HS-5 (cell line): ENCODE measurements around the gene ARHGEF4.
A peak's percentile ranks its signal among the peaks of the same experiment; 100 is the strongest.

Source experiments
- DNase-seq: peaks from one replicate; pipeline ENCODE4 v3.0.0-alpha.2; 2012; ENCODE audit warnings: low read depth

The ARHGEF4 gene

DNA sequence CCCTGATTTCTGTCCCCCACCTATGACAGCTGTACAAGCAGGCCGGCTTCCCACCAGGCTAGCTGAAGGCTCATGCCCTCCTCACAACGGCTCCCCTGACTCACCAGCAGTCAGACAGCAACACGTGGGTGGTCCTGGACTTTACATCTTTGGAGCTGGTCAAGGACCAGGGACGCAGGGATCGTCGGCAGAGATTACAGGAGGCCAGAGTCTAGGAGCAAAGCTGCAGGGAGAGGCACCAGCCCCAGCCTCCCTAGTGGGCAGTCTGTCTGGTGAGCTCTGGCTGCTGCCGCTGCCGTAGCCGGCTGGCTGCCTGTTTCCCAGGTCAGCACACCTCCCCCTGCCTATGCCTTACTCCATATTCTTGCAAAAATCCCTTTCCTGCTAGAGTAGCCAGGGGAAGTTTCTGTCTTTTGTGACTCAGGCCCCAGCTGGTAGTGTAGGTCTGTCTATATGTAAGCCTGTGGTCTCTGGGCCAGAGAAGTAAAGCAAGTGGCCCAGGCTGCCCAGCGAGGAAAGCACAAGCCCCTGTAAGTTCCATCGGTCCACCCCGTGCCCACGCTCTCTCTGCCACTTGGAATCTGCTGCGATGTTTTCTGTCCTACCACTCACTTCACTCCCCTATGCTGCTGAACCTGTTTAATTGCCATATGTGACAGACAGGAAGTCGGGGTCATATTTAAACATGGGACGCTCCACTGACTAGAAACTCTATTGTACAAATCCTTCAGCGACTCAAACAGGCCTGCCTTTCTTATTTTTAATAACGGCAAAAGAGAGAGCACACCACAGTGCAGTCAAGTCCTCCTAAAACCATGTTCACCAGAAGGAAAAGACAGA is 2.4 kb upstream of the ARHGEF4 start:
- DNase-seq: no peak

DNA sequence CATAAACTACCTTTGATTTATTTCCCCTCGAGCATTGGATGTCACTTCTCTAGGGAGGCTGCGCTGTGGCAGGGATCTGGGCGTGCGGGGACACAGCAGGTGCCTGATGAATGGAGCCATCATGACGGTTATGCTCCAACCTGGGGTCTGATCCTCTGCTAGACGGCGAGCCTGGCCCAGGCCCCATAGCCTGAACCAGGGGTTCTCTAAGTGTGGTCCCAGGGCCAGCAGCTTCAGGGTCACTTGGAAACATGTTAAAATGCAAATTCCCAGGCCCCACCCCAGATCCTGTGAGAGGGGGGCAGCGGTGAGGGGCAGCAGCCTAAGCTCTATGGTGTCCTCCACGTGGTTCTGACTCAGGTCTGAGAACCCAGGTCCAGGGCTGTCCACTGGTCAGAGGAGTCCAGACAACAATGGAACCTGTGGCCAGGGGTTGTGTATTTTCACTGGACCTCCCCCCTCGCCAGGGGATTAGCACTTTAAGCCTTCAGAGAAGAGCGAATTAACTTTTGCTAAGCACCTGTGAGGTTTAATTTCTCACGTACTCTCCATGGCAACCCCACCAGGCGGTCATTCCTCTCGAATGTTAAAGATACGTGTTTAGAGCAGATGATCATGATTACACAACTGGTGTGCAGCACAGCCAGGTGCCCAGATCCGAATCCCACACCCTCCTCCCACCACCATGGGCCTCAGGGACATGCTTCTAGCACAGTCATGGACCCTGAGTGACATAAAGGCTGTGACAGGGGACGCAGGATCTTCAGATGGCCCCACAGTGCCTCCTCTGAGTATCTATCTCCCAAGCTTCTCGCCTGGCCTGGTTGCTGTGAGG is 1.6 kb upstream of the ARHGEF4 start:
- DNase-seq: no peak

DNA sequence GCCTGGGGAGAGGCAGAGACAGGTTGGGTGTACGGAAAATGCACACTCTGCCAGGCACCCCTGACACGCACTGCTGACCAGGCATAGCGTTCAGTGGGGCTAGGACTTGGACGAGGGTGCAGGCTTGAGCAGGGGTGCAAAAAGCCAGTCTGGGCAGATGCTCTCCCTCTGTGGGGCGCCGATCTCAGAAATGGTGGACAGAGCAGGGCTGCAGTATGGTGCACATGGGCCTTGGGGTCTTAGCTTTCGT is 1.0 kb upstream of the ARHGEF4 start:
- no peak for DNase-seq

DNA sequence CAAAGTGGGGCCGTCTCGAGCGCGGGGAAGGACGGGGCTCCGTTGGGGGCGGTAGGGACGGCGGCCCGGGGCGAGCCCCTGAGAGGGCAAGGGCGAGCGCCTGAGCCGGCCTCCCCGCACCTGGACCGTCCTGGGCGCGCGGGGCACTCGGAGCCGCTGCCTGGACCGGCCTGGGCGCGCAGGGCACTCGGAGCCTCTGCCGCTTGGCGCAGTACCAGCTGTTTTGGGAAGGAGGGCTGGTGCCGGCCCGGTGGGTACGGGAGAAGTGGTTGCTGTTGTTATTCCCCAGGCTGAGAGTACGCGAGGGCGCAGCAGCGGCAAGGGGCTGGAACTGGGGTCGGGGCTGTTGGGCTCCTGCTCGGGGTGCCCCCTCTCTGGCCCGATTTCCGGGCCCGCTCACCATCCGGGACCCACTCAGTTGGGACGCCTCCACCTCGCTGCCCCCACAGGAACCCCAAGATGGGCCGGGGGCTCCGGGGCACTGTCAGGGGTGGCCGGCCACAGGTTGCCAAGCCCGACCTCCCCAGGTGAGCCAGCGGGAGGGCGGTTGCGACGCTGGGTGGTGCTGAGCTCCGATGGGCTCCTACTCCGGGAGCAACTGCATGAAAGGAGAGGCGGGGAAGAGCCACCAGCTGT is 579 bp downstream of the ARHGEF4 start:
- no peak for DNase-seq

DNA sequence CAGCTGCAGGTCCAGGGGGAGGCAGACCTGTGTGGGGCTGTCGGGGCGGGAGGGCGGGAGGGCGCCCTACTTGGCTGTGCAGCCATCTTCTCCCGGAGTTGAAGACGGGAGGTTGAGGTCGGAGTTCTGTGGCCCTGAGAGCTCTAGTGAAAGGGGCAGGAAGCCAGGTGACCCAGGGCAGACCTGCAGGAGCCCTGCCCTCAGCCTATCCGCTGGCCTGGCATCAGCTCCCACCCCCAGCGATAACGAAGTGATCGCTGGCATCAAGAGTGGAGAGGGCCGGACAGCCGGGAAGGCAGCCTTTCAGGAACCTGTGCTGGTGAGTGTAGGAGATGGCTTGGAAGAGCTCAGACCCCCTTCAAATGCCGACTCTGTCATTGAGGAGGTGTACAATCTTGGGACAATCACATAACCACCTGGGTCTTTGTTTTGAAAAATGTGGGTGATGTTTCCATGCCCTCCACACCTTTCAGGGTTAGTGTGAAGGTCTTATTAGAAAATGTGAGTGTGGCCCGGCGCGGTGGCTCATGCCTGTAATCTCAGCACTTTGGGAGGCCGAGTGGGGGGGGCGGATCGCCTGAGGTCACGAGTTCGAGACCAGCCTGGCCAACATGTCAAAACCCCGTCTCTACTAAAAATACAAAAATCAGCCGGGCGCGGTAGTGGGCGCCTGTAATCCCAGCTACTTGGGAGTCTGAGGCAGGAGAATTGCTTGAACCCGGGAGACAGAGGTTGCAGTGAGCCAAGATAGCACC is 1.3 kb downstream of the ARHGEF4 start:
- DNase-seq: no peak

DNA sequence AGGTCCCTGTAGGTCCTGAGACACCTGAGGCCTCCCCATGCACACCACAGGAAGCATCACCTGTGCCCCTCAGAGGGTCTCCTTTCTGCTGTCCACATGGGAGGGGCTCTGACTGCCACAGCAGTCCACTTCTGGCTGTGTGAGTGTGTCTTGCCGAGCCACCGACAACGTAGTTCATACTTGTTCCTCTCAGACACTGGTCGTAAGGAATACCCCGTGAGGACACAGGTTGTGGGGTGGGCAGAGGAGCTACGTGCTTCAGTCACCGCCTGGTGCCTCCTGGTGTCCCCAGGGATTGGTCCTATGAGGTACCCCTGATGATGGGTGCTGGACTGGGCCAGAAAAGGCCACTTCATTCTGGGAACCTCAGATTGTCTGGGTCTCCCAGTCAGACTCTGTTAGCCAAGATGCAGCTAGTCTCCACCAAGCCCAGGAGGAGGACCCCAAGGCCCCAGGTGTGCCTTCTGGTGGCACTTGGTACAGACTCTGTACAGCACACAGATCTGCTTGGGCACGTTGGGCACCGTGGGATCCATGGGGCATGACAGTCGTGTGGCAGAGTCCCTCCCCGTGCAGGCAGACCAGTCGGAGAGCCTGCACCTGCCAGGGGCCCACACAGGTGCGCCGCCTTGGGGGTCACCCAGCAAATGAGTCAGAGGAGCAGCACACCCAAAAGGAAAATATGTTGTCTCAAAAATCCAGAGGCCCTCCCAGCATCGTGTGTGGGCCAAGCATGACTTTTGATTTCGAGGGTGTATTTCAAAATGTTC is 2.5 kb downstream of the ARHGEF4 start:
- DNase-seq: no peak

DNA sequence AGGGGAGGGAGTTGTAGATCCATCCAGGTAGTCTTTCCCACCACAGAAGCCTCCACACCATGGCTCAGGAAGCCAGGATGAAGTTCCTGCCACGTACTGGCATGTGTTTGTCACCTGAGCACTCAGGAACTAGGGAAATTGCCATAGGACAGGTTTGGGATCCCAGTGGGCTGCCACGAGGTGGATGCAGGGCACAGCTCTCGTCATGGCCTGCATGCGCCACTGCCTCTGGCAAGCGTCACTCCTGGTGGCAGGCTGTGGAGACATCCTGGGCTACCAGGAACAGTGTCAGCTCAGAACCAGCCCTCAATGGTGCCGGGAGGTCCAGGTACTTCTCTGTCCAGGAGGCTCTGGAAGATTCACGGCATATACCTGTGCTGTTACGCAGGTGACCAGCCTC is 3.8 kb downstream of the ARHGEF4 start:
- DNase-seq: no peak

DNA sequence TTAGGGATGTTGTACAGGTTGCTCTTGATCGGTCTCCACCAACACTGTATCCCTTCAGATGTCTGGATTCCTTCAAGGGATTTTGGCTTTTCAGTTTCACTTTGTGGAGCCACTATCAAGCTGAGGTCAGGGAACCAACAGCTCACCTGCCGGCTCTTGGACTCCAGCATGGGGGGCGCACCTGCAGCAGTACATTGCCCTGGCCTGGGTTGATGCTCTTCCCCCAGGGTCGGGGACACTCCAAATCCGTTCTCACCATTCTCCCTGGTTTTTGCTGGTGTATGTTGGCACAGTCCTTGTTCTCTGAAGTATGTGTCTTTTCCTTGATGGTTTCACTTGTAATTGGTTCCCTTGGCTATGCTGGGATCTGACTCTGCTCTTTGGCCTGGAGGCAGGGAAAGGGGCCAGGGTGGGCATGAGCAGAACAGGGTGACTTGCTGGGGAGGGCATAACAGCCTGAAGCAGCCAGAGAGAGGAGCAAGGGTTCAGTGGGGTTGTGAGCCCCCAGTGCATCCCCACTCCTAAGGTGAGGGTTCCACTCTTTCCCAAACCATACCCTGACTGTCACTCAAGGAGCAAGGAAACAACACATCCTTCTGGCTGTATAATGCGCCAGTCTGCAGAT is 5.1 kb downstream of the ARHGEF4 start:
- no peak for DNase-seq

DNA sequence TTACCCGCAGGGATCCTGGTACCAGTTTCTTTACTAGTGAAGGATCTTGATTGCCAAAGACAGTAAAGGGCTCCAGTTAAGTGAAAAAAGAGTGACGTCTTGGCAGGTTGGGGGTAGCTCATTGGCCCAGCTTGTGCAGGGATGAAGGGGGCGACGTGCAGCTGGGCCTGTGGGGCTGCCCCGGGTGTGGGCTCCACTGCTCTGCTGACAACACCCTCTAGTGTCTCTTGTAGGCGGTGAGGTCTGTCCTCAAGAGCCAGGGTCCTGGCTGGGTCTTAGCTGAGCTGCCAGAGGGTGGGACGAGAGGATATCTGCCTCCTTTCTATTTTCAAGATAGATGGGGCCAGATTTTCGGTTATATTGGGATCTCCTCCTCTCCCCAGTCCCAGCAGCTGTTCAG is 6.1 kb downstream of the ARHGEF4 start:
- no peak for DNase-seq

DNA sequence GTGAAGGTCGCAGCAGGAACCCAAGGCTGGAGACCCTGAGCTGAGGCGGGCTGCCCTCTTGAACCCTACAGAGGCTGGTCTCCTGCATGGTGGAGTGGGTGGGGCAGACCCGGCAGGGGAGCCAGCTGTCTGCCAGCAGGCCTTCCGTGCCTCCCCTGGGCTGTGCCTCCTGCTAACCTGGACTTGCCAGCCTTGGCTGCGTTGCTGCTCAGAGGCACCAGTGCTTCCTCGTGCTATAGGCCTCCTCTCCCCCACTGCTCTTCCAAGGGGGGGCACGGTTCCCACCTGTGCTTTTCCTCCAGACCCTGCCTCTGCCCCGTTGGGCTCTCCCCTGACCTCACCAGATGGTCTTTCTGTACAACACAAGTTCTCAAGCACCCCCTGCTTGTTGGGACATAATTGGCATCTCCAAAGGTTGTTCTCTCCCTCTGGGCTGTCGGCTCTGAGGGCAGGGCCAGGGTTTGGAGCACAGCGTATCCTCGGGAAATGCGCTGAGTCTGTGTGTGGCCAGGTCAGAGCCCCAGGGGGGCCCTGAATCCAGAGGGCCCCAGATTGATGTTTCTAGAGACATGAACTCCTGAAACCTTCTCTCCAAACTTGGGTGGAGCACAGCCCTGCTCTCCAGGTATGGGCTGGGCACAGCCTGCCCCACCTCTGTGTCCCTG is 6.7 kb downstream of the ARHGEF4 start:
- no peak for DNase-seq

DNA sequence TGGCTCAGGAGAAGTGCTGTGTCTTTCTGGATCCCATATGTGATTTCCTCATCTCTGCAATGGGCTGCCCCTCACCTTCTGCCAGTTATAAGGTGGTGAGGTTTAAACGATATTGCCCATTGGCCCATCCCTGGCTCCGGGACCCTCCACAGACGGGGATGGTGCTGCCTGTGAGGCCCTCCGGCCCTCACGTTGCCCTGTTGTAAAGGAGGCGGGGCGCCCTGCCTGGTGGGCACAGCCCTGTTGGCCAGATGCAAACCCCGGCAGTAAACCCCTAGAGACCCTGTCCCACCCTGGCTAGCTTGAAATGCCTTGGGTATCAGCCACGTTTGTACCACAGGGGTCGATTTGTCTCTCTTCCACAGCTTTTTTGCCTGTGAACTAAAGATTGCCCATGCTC is 7.4 kb downstream of the ARHGEF4 start:
- DNase-seq: no peak

DNA sequence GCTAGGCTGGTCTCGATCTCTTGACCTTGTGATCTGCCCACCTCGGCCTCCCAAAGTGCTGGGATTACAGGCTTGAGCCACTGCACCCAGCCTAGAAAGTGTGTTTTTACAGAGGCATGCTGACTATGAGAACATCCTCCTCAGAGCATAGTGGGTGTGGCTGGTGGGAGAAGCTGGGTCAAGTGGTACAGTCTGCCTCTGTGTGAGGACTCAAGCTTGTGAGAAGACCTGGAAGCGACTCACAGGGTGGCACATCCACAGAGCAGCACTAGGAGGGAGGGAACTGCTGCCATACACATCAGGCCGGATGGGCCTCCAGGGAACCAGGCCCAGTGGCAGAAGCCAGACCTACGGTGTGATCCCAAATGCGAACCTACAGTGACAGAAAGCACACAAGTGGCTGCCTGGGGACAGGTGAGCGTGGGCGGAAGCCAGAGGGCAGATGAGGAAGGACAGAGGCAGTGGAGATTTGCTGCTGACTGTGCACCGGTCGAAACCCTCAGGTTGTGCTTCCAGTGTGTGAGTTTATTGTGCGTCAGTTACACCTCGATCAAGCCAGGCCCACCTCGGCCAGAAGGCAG is 8.9 kb downstream of the ARHGEF4 start:
- DNase-seq: no peak

DNA sequence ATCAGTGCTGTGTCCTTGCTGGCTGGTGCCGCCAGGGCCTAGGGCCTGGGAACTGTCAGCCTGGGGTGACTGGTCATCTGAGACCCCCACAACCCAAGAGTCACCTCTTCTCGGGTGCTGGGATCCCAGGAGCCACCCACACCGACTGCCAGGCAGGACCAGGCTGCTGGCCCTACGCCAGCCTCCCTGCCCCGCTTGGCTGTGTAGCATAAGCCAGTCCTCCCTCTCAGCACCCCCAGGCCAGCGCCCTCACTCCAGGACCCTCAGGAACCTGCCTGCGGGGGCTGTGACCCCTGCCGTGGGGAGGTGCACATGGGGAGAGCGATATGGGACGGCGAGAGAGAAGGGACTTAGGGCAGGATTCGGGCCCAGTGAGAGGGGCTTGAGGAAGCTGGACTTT is 9.5 kb downstream of the ARHGEF4 start:
- no peak for DNase-seq

DNA sequence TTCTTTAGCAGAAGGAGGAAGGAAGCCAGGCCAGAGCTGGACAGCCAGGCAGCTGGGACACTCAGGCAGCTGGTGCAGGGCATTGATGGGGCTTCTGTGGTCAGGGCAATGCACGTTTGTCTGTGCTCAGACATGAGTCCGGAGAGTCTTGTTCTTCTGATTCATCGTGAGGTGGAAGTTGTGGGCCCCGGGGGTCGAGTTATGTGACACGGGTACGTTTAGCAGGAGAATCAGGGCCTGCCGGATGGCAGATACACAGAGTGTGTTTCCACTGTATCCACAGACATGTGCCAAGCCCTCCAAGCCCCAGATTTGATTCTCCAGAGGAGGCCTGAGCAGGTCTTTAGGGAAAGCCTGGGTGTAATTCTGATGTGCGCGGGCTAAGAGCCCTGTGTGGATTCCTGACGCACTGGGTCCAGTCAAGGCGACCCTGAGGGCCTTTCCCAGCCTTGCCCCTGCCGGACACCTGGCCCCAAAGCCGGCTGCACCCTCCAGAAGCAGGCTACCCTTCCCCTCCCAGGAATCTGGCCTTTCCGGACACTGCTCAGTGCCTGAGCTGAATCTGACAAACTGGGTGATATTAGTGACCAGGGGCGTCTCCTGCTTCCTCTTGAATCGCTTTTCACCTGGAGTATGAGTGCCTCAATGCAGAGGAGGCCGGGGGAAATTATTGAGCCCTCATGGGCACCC is 10.1 kb downstream of the ARHGEF4 start:
- peak; percentile 37 for DNase-seq

DNA sequence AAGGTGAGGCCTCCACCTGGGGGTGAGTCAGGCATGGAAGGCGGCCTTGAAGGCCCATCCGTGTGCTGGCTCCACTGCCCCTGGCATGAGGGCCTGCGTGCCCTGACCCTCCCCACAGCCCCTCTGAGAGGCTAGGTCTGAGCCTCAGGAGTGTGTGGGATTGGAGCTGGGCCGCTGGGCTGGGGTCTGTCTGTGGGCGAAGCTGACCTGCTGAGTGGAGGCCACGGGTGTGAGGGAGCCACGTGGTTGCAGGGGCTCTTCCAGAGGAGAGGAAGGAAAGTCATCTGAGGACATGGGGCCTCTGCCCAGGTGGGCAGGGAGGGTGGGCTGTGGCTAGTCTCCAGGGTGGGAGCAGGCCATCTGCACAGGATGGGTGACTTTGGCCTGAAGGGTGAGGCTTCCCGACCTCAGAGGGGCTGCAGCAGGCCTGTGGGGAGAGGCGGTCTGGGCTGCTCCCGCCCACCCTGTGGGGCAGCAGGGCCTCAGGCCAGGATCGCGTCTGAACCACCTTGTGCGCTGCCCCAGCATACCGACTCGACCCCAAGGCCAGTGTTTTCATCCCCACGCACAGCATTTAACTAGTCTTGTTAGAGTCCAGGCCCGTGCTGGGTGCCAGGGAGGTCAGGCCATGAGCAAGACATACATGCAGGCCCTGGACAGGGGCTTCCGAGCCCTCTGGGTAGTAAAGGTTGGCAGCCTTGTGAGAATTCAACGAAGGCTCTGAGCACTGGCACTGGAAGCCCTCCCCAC is 11.2 kb downstream of the ARHGEF4 start:
- DNase-seq: no peak

DNA sequence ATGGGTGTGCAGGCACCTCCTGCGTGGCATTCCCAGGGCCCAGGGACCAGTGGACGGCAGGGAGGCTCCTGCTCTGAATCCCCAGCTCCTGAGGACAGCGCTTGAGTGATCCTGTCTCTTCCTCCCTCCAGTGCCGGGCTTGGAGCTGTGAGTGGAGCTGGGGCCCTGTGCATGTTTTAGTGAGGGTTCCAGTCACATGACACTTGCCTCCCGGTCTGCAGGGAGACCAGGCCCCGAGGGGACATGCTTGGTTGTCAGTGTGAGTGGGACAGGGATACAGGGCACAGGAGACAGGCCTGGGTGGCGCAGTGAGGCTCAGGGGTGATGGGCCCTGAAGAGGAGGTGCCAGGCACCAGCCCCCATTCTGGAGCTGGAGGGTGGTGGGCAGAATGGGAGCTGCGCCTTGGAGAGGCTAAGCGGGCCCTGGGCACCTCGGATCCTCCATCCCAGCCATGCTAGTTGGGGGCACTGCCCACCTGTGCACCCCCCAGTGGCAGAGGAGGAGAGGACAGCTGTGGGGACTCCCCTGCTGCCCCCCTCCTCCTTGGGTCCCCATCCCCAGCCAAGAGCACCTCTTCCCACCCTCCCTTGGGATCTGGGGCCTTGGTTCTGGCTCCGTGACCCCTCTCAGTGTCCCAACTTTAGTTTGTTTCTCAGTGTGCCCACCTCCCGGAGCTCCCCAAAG is 12.0 kb downstream of the ARHGEF4 start:
- no peak for DNase-seq

DNA sequence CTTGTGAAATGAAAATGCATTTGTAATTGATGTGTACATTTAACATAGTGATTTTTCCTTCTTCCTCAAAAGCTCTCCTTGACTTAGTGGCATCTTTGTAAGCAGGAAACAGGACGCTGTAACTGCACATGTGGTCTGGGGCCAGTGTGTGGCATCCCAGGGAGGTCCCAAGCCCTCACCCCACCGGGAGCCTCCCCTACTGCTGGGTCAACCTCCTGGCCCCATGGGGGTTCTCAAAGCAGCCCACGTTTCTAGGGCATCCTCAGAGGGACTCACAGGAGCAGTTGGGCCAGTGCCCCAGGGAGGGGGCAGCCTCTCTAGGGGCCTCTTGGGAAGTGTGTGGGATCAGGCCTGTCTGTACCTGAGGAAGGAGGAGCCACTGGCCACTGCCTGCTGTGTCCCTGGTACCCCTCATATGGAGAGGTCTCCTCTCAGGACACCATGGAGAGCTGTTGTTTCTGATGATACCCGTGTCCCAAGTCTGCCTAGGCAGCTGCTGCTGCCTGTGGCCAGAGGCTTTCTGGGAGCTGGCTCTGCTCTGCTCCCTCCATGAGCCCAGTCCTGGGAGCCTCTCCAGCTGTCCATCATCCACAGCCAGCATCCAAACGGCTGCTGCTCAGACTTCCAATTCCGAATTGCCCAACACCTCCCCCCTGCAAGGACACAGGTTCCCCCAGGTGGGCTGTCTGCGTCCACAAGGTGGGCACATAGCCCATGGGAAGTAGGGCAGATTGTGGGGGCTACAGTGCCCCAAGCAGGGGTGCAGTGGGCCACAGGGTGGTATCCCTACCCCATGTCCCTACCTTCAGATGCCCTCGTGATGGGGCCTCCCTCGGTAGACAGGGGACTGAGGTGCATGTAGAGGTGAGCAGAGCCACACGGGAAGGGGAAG is 13.4 kb downstream of the ARHGEF4 start:
- DNase-seq: no peak
